HepG2 (cell line): ENCODE data around the gene SLC44A4. TPM values are rescaled to one million over a fixed set of nuclear protein-coding genes. Genes with fewer than 3 reads are reported as not detected.
A peak's percentile ranks its signal among the peaks of the same experiment; 100 is the strongest.

Experiments used
- HHEX ChIP-seq: IDR thresholded peaks from 2 replicates; pipeline ENCODE4 v1.6.1; 2016; ENCODE audit warnings: control low read depth
- HNF4G ChIP-seq, 2 experiments: sonication (generic) in 1 of 2; formaldehyde crosslinking in 1 of 2; IDR thresholded peaks; 2 replicates each; pipeline versions ENCODE4 v1.4.0 to v1.6.1; 2011 to 2020; ENCODE audit warnings: borderline replicate concordance in 2 of 2, low read depth in 2 of 2, mild to moderate bottlenecking in 2 of 2, low read length in 1 of 2, missing genetic modification reagents in 1 of 2, moderate library complexity in 1 of 2
- HOXA7 ChIP-seq: sonication (generic); formaldehyde crosslinking; IDR thresholded peaks from 2 replicates; pipeline ENCODE4 v1.8.1; 2022; ENCODE audit warnings: mild to moderate bottlenecking, missing genetic modification reagents, moderate library complexity
- MIER2 ChIP-seq: IDR thresholded peaks from 2 replicates; pipeline ENCODE4 v1.6.1; 2016; ENCODE audit warnings: missing biosample characterization, missing genetic modification reagents
- REL ChIP-seq: sonication (generic); formaldehyde crosslinking; conservative IDR thresholded peaks from 2 replicates; pipeline ENCODE4 v1.8.0; 2022; ENCODE audit warnings: mild to moderate bottlenecking, missing genetic modification reagents, moderate library complexity
- SAP130 ChIP-seq: IDR thresholded peaks from 2 replicates; pipeline ENCODE4 v1.6.1; 2016; ENCODE audit warnings: low read depth
- SRSF9 ChIP-seq: fragments of 200-400 bp; formaldehyde crosslinking; IDR thresholded peaks from 2 replicates; pipeline ENCODE4 v1.6.1; 2018; ENCODE audit warnings: borderline replicate concordance, mild to moderate bottlenecking, low read depth, low read length; ENCODE audit not compliant: insufficient read depth, poor library complexity, severe bottlenecking
- ZNF782 ChIP-seq: sonication (generic); formaldehyde crosslinking; IDR thresholded peaks from 2 replicates; pipeline ENCODE4 v1.4.0; 2020; ENCODE audit warnings: missing genetic modification reagents, mild to moderate bottlenecking, borderline replicate concordance
- polyA plus RNA-seq, 8 experiments: library from polyadenylated mRNA; depleted of rRNA in 3 of 8; stranded (reverse) in 7 of 8; unstranded in 1 of 8; fragments of >200 nt; fragmentation: Illumina TruSeq in 4 of 8; extraction: Trizol in 4 of 8; gene quantifications; 2 replicates each; pipeline versions ENCODE4 v1.2.1 to v1.2.3, GENCODE V29; 2011 to 2016; ENCODE audit warnings: low read depth in 4 of 8, missing spikeins in 1 of 8, mixed read lengths in 1 of 8; ENCODE audit not compliant: insufficient read depth in 1 of 8
- total RNA-seq, 5 experiments: library from RNA; depleted of rRNA; stranded (reverse); fragments of >200 nt; fragmentation: Illumina TruSeq; extraction: Trizol; gene quantifications; 2 replicates each; pipeline ENCODE4 v1.2.3, GENCODE V29; 2016; ENCODE audit warnings: low read depth in 1 of 5
- TF ChIP-seq, protein P1 (sequence below): sonication (generic); formaldehyde crosslinking; IDR thresholded peaks from 2 replicates; pipeline ENCODE4 v1.4.0; 2020; ENCODE audit warnings: low read depth, mild to moderate bottlenecking, missing genetic modification reagents
- TF ChIP-seq, protein P2 (sequence below): sonication (generic); formaldehyde crosslinking; IDR thresholded peaks from 2 replicates; pipeline ENCODE4 v1.5.0; 2020; ENCODE audit warnings: missing genetic modification reagents
- TF ChIP-seq, protein P3 (sequence below): sonication (generic); formaldehyde crosslinking; IDR thresholded peaks from 2 replicates; pipeline ENCODE4 v1.5.1; 2020; ENCODE audit warnings: mild to moderate bottlenecking, missing genetic modification reagents, borderline replicate concordance
- TF ChIP-seq, protein P4 (sequence below): sonication (generic); formaldehyde crosslinking; IDR thresholded peaks from 2 replicates; pipeline ENCODE4 v1.5.1; 2020; ENCODE audit warnings: missing genetic modification reagents, mild to moderate bottlenecking, borderline replicate concordance
- TF ChIP-seq, protein P5 (sequence below): sonication (generic); formaldehyde crosslinking; IDR thresholded peaks from 2 replicates; pipeline ENCODE4 v1.4.0; 2020; ENCODE audit warnings: missing genetic modification reagents

SLC44A4 gene
- total and polyA plus RNA-seq, 2 of the 13 experiments (the other 11 are each of a cell fraction or from before 2014, with no cell fraction given): 3.5 to 5.9 TPM

DNA sequence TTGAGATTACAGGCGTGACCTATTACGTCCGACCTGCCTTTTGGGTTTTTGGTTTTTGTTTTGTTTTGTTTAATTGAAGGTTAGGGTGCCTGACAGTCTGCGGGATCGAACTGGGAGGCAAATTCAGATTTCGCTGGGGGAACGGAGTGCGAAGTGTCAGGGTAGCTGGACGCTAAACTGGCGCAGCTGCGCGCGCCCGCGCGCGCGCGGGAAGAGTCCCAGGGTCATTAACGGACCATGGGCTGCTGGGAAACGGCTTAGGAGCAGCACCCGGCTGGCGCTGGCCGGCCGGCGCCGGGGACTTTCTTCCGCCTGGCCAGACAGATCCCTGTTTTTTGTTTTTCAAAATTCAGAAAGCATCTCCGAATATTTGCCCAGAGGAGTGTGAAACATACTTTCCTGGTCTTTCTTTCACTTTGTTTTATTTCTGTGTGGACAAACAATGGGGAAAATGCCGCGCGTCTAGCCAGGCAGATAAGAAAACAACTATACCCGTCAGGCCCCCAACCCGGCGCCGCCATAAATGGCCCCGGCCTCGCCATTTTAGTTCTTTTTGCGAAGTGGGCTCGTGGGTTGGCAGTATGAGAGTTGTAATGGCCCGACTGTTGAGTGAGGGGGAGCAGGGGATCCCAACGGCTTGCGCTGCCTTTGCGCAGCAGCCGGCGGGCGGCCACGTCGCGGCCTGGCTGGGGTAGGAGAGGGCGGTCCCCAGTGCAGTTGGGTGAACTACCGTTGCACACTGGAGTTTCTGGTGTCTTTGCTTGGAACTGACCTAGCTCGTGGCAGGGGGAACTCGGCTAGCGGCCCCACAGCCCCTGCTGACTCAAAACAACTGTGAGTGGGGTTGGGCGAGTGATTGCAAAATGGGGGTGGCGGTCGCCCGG lies 44.2 kb downstream of the SLC44A4 start (continued):
- TF ChIP-seq, protein P1, sequence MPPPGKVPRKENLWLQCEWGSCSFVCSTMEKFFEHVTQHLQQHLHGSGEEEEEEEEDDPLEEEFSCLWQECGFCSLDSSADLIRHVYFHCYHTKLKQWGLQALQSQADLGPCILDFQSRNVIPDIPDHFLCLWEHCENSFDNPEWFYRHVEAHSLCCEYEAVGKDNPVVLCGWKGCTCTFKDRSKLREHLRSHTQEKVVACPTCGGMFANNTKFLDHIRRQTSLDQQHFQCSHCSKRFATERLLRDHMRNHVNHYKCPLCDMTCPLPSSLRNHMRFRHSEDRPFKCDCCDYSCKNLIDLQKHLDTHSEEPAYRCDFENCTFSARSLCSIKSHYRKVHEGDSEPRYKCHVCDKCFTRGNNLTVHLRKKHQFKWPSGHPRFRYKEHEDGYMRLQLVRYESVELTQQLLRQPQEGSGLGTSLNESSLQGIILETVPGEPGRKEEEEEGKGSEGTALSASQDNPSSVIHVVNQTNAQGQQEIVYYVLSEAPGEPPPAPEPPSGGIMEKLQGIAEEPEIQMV (CRISPR knock-in tag): peak; percentile 24; the same call in 1 of the 2 replicates
- TF ChIP-seq HOXA7 (no peak), SAP130 (CRISPR knock-in tag) (peak; percentile 87), HNF4G (IDR thresholded peaks at IDR 0.05; ENCODE audit: borderline replicate concordance, low read depth, low read length) (peak; percentile 80), HNF4G (CRISPR knock-in tag; IDR thresholded peaks at IDR 0.05; ENCODE audit: borderline replicate concordance, low read depth) (peak; percentile 17; the same call in 1 of the 2 replicates), MIER2 (CRISPR knock-in tag) (no peak; the same call in 1 of the 2 replicates), REL (peak; percentile 72; the same call in 1 of the 2 replicates), SRSF9 (no peak), HHEX (CRISPR knock-in tag) (0 out of 2 replicates have a peak, but pooled peaks have one; percentile 7), ZNF782 (CRISPR knock-in tag) (peak; percentile 71; the same call in 1 of the 2 replicates)
- TF ChIP-seq, protein P2, sequence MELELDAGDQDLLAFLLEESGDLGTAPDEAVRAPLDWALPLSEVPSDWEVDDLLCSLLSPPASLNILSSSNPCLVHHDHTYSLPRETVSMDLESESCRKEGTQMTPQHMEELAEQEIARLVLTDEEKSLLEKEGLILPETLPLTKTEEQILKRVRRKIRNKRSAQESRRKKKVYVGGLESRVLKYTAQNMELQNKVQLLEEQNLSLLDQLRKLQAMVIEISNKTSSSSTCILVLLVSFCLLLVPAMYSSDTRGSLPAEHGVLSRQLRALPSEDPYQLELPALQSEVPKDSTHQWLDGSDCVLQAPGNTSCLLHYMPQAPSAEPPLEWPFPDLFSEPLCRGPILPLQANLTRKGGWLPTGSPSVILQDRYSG (CRISPR knock-in tag): peak; percentile 65
- TF ChIP-seq, protein P3, sequence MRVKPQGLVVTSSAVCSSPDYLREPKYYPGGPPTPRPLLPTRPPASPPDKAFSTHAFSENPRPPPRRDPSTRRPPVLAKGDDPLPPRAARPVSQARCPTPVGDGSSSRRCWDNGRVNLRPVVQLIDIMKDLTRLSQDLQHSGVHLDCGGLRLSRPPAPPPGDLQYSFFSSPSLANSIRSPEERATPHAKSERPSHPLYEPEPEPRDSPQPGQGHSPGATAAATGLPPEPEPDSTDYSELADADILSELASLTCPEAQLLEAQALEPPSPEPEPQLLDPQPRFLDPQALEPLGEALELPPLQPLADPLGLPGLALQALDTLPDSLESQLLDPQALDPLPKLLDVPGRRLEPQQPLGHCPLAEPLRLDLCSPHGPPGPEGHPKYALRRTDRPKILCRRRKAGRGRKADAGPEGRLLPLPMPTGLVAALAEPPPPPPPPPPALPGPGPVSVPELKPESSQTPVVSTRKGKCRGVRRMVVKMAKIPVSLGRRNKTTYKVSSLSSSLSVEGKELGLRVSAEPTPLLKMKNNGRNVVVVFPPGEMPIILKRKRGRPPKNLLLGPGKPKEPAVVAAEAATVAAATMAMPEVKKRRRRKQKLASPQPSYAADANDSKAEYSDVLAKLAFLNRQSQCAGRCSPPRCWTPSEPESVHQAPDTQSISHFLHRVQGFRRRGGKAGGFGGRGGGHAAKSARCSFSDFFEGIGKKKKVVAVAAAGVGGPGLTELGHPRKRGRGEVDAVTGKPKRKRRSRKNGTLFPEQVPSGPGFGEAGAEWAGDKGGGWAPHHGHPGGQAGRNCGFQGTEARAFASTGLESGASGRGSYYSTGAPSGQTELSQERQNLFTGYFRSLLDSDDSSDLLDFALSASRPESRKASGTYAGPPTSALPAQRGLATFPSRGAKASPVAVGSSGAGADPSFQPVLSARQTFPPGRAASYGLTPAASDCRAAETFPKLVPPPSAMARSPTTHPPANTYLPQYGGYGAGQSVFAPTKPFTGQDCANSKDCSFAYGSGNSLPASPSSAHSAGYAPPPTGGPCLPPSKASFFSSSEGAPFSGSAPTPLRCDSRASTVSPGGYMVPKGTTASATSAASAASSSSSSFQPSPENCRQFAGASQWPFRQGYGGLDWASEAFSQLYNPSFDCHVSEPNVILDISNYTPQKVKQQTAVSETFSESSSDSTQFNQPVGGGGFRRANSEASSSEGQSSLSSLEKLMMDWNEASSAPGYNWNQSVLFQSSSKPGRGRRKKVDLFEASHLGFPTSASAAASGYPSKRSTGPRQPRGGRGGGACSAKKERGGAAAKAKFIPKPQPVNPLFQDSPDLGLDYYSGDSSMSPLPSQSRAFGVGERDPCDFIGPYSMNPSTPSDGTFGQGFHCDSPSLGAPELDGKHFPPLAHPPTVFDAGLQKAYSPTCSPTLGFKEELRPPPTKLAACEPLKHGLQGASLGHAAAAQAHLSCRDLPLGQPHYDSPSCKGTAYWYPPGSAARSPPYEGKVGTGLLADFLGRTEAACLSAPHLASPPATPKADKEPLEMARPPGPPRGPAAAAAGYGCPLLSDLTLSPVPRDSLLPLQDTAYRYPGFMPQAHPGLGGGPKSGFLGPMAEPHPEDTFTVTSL (CRISPR knock-in tag): peak; percentile 27; the same call in 1 of the 2 replicates
- TF ChIP-seq, protein P4, sequence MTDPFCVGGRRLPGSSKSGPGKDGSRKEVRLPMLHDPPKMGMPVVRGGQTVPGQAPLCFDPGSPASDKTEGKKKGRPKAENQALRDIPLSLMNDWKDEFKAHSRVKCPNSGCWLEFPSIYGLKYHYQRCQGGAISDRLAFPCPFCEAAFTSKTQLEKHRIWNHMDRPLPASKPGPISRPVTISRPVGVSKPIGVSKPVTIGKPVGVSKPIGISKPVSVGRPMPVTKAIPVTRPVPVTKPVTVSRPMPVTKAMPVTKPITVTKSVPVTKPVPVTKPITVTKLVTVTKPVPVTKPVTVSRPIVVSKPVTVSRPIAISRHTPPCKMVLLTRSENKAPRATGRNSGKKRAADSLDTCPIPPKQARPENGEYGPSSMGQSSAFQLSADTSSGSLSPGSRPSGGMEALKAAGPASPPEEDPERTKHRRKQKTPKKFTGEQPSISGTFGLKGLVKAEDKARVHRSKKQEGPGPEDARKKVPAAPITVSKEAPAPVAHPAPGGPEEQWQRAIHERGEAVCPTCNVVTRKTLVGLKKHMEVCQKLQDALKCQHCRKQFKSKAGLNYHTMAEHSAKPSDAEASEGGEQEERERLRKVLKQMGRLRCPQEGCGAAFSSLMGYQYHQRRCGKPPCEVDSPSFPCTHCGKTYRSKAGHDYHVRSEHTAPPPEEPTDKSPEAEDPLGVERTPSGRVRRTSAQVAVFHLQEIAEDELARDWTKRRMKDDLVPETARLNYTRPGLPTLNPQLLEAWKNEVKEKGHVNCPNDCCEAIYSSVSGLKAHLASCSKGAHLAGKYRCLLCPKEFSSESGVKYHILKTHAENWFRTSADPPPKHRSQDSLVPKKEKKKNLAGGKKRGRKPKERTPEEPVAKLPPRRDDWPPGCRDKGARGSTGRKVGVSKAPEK (CRISPR knock-in tag): peak; percentile 63; the same call in 1 of the 2 replicates
- TF ChIP-seq, protein P5, sequence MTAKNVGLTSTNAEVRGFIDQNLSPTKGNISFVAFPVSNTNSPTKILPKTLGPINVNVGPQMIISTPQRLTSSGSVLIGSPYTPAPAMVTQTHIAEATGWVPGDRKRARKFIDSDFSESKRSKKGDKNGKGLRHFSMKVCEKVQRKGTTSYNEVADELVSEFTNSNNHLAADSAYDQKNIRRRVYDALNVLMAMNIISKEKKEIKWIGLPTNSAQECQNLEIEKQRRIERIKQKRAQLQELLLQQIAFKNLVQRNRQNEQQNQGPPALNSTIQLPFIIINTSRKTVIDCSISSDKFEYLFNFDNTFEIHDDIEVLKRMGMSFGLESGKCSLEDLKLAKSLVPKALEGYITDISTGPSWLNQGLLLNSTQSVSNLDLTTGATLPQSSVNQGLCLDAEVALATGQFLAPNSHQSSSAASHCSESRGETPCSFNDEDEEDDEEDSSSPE (CRISPR knock-in tag): peak; percentile 98
